GM19324 (cell line): ENCODE data around the gene HOXC13.

Source experiments
- ATAC-seq: cut with Tn5 transposase; IDR thresholded peaks from one replicate; pipeline ENCODE4 v1.9.1; 2021; ENCODE audit warnings: mild to moderate bottlenecking, moderate library complexity; ENCODE audit not compliant: unreplicated experiment, low FRiP score

HOXC13 gene

GRCh38 chr12:53938326-53939140 is at the start of gene HOXC13:
TSS of gene HOXC13 (plus strand) at chr12:53938831. CDS start at chr12:53938907, 76 bp downstream.
- ATAC-seq = no peak

GRCh38 chr12:53890081-53890480 is 48.5 kb upstream of the HOXC13 start:
- ATAC-seq = no peak

DNA sequence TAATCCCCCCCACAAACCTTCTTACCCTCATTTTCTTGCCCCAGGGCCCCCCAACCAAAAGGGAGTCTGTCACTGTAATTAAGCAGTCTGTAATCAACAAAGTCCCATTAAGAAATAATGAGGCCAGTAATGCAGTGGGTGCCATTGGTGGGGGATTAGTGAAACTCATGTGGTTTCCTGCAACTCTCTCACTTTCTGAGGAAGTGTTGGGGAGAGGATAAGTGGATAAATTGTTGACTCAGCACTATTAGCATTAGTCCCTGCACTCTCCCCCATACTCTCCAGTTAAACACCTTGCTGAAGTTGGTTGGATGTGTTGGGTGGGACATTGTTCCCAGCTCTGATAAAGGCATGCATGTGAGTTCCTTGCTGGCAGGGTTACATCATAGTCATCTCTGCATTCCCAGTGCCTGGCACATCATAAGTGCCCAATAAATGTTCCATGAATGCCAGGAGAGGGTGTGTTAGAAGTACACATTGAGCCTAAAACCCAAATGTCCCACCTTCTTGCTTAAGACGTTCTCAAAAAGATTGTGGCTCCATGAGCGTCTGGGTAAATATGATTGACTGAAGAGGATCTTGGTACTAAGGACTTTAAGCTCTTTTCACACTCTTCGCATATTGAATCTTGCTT is 45.8 kb upstream of the HOXC13 start:
- ATAC-seq = no peak

DNA sequence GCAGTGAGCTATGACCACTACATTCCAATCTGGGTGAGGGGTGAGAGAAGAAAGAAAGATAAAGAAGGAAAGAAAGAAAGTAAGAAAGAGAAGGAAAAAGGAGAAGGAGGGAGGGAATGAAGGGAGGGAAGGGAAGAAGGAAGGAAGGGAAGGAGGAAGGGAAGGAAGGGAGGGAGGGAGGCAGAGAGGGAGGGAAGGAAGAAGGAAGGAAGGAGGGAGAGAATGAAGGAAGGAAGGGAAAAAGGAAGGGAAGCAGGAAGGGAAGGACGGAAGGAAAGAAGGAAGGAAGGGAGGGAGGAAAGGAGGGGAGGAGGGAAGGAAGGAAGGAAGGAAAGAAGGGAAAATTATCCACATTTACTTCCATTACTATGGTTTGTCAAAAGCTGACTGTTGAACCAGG is 39.4 kb upstream of the HOXC13 start:
- ATAC-seq = no peak

DNA sequence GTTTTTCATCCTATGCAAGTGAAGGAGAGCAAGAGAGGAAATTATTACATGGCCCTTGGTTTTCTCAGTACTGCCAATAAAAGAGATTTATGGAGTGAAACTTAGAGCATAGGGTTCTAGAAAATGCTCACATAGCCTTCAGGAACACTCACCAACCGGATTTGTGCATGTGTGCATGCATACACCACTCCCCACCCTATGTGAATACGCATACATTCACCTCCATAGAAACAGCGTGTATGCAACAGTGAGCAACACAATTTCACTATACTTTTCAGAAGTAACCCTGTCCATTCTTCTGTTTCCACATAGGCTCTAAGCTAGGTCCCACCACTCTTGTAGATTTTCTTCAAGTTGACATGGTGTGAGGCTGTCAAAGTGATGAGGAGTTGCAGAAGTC is 31.5 kb upstream of the HOXC13 start:
- ATAC-seq = no peak

- no peak for ATAC-seq
These were observed 21.6 kb upstream of the HOXC13 start for GRCh38 chr12:53916788-53917655.

GRCh38 chr12:53924521-53925405 is 13.9 kb upstream of the HOXC13 start:
- ATAC-seq = no peak

- no peak for ATAC-seq
These were observed 11.2 kb upstream of the HOXC13 start for GRCh38 chr12:53927220-53928029.

DNA sequence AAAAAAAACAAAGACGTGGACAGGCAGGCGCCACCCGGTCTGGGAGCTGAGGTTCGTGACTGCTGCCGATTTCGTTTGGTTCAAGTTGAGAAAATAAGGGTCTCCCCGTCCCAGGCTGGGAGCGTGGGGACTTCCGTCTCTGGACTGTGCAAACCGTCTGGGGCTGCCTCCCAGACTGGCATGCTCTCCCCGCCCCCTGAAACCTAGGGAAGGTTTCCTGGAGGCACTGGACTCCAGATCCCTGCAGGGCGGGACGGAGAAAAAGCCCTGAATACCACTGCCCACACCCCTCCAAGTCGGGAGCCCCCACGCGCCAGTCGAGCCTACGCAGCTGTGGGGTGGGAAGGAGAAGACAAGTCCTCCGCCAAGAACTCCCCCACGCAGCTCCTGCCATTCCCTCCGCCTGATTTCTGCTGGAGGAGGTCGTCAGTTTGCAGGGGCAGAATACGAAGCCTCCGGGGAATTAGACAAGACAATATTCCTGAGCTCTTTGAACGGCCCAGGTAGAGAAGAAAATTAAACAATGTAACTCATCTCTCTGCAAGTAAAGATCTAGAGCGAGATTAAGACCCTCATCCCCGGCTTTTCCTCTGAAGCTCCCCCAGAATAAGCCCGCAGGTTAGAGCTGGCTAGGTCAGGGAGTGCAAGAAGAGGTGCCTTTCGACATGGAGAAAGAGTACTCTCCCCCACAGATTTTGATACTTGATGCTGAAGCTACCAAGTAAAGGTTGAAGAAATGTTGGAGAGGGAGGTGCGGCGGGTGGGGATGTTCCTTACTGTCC is 10.4 kb upstream of the HOXC13 start:
- ATAC-seq = no peak

- ATAC-seq = no peak
These were observed 9.1 kb upstream of the HOXC13 start for GRCh38 chr12:53929527-53929926.

- no peak for ATAC-seq
These were observed 7.9 kb upstream of the HOXC13 start for GRCh38 chr12:53930591-53931255.

- no peak for ATAC-seq
These were observed 6.6 kb upstream of the HOXC13 start for GRCh38 chr12:53931844-53932581.

DNA sequence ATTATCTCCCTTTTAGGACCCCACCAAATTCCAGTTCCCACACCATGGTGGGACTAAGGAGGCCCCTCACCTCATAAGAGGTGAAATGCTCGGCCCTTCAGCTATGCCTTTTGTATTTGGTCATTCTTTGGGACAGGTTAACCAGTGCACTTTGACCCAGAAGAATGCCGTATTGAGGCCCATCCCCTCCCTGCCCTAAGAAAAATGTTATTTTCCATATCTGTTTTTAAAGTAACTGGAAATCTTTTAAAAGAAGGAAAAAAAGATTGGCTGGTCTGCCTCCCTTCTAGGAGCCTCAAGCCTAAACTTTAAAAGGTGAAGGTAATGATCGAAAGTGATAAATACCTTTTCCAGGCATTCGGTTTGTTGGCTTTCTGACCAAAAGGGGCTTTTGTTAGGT is 5.7 kb upstream of the HOXC13 start:
- ATAC-seq = no peak

DNA sequence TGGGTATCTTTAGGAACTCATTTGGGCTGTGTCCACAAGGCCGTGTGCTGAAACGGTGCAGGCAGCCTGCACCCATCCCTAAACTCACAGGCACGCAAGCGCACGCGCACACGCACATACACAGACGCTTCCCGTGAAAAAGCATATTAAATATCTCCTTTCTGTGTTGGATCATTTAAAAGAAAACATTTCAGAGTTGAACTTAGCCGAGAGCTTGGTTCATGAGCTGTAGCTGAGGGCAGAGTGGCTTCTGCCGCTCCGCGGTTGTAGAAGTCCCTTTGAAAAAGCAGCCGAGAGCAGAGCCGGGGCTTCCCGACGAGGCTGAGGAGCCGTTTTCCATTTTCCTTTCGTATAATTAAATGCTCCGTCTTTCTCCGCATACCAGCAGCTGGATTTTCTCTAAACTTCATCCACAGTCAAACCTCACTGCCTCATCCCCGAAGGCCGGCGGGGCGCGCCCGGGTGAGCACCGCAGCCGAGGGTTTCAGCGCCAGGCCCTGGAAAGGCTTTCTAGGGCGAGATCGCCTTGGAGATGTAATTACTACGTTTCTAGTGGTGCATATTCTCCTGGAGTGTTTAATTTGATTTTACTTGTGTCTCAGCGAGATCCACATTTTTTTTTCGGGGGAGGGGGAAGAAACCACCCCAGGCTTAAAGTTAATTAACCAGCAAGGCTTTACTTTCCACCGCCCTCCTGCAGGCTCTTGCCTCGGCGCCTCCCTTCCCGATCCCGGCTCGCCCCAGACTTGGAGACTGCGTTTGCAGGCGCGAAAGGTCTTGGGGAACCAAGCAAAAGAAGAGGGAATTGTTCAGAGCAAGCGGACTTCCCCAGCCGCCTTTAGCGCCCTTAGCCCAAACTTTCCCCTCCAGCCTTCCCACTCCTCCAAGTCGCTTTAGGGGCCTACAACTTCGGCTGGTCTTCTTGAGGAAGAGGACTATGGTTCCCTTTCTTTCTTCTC is 3.0 kb upstream of the HOXC13 start:
- ATAC-seq = no peak

DNA sequence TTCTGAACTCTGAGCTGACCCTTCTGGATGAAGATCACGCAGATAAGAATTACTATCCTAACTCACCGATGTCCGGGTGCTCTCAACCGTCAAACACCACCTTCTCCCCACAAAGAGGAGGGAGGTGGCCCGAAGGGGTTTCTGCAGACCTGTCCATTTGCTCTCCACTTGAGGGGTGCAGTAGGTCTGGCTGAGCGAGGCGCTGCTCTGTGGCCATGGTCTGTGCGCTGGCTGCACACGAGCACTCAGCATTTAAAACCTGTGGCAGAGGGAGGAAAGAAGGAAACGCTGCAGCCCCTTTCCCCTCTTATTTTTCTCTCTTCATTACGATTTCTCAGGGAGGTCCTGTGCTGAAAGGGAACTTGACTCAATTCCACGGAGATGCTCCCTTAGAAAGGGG is 1.5 kb upstream of the HOXC13 start:
- ATAC-seq = no peak

DNA sequence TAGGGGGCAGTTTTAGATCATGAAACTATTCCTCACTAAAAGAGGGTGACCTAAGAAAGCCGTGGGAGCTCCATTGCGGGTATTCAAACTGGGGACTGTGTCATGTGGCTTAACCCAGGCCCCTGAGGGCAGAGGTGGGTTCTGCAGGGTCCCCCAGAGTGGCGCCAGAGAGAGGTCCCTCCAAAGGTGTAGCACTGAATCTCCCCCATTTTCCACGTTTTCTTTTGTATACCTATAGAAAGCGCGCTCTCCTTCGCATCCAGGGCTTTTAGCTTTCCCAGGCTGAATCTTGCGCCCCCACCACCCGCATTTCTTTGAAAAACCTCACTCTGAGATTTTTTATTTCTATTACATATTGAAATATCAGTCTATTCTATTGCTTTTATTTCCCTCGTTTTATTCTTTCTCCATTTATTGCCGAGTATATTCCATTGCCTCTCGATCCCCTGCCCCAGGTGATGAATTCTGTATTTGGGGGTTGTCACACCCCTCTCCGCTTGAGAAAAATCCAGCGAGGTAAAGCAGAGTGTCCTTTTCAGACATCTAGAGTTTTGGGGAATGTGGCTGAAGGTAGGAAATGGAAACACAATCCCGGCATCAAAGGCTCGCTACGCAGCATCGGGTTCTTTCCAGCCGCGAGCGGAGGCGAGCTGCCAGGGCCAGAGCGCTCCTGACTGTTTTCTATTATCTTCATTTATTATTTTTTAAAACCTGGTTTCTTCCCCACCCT is 870 bp upstream of the HOXC13 start:
- no peak for ATAC-seq
